SIG-M5 treated with dmso at 0.1 percent for 504 hours (cell line): ENCODE results near the gene SPATA19.

Experiments used
- DNase-seq: peaks from one replicate; lab custom pipeline; 2025; ENCODE audit not compliant: unreplicated experiment; lab: John Stamatoyannopoulos, UW

The SPATA19 gene

DNA sequence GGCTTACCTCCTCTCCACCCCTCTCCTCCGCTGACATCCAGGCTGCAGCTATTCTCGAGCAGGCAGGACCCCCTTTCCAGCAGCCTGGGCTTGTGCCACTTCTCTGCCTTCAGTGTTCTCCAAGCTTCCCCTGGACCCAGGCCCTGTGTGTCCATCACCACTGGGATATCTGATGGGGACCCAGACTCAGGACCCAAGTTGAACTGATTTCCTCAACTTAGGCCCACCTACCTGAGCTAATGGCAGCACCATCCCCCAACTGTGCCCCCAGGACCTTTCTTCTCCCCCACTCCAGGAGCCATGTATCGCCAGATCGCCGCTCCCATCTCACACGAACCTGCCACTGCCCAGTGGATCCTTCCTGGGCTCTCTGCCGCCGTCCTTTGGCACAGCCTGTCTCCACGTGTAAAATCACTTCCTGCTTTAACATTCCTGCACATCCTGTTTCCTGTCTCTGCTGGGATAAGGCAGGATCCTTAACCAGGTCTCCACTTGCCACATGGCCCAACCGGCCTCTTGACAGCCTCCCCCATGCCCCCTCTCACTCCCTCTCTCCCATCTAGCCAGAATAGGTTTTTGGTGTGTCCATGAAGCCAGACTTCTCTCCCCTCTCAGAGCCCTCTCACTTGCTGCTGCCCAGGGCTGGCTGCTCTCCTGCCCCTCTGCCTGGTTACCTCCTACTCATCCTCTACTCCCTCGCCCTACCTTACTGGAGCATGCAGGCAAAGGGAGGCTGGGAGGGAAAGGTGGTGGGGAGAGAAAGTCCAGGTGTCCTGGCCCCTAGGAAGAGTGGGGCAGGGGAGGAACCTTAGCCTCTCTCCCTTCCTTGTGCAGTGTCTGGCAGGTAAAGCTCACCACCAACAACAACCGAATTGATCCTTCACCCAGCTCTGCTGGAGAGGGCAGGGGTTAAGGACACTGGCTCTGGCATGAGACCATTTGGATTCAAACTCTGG lies 9.4 kb downstream of the SPATA19 start:
- no peak for DNase-seq

DNA sequence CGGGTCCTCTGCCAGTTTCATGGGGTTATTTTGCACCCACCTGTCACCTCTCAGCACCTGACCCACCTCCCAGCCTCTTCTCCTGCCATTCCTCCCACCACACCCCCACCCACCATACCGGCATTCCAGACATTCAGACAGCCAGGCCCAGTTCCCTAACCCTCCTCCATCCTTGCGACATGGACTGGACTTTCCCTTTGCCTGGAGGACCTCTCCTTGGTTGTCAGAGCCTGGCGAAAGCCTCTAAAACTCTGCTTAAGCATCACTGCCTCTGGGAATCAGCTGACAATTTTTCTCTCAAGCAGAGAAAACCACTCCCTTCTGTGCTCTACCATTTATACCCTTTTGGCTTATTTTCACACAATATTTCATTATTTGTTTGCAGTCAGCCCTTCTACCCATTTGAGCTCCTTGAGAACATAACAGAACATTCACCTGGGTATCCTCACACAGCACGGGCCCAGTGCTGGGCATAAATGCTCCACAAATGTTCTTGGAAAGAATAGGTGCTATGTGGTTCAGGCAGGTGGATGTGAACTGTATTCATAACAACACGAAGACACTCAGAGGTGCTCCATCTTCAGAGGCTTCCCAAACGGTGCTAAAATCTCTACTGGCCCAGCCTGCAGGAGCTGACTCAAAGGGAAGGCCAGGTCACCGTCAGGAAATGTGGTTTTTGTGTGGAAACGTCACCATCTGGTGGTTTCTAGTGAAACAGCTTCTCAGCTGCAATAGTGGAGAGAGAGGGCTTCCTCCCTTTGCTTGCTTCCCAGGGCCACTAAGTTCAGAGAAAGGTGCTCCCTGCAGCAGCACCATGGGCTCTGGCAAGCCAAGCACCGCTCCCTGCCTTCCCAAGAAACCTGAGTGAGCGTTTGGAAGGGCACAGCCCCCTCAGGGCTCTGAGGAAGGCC lies 10.4 kb downstream of the SPATA19 start:
- peak; percentile 14 for DNase-seq

DNA sequence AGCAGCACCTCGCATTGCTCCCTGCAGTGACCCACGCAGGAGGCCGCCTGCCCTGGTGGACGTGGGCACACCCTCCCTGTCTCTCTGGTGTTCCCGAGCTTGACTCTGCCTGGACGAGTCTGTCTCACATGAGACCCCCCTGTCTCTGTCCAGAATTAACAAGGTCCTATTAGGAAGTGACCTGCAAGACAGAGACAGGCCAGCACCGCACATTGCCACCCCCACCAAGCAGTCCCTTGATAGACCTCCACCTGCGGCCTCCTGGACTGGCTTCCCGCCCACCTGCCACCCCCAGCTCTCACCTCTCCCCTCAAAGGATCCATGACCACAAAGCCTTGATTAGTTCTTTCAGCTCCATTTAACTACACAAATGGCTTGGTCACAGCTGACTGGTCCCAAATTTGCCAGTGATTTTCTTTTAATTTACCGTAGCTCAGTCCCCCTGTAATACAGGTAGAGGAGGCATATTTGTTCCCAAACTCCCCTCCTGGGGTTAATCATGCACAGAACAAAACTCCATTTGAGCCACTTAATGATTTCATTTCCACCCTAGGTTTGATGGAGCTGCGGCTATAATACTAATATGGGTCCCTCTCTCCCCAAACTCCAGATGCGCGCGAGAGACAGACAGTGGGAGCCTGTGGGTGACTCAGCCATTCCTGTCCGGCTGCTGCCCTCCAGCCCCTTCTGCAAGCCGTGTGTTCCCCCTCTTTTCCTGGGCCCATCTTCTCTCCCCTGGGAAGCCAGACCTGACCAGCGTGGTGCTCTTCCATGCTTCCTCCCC lies 11.2 kb downstream of the SPATA19 start:
- no peak for DNase-seq

DNA sequence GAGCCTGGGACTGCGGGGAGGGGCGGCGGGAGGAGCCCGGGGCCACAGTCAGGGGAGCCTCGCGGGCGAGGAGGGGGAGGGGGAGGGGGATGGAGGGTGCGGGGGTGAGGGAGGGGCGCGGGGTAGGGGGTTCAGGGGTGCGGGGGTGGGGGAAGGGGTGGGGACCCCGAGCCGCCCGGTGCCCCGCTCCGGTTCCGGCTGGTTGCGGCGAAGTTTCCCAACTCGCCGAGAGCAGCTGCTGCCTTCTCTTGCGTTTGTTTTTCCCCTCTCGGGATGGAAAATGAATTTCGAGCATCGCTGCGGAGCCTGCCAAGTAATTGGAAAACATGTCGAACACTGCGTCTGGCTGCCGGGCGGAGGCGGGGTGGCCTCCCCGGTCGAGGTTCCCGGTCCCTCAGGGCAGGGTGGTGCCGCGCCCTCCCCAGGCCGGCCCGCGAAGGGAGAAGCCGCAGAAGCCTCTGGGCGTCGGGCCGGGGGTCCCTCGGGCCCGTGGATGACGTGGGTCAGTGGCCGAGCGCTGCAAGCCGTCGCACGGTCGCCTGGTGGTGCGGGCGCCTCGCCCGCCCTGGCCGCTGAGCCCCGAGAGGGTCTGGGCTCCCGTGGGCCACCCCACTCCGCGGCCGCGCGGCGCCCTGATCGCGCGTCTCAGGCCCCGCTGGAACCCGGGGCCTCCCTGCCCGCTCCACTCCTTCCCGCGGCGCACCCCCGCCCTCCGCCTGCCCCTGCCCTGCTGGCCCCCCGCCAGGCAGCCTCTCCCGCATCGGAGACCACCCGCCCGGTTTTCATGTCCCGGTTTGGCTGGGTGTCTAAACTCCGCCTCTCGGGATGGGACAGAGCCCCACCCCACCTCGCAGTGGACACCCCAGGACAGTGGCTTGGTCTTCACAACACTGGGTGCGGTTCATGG lies 12.1 kb downstream of the SPATA19 start:
- DNase-seq: no peak

DNA sequence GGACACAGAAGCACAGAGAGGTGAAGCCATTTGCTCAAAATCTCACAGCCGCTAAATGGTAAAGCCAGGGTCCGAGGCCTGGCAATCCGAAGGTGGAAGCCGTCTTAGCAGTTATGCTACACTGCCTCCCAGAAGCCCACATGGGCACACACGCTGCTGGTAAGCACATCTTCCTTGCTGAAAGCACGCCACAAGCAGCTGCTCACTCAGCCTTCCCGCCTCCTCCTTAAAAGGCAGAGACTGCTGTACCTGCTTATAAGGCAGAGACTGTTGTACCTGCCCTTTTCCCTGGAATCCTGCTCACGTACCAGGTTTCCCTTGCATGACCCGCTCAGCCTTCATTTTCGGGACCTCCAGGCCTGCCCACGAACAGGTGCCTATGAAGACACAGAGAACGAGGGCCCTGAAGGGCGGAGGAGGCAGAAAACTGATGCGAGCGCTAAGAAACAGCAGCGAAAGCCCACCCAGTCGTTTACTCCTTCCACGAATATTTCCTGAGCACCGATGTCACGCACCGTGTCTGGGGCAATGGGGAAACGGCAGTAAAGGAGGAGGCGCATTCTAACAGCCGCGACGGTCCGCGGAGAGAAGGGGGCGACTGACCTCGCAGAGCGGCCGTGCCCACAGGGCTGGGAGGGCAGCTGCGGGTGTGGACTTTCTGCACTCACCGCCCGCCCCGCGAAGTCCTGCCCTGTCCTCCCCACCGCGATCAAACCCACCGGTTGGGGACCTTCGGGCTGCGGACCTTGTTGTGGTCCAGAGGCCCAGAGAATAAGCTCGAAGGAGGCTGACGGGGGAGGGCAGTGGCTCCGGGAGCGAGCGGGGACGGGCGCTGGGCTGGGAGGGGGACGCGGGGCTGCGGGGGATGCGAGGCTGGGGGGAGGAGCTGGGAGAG lies 13.0 kb downstream of the SPATA19 start:
- no peak for DNase-seq

DNA sequence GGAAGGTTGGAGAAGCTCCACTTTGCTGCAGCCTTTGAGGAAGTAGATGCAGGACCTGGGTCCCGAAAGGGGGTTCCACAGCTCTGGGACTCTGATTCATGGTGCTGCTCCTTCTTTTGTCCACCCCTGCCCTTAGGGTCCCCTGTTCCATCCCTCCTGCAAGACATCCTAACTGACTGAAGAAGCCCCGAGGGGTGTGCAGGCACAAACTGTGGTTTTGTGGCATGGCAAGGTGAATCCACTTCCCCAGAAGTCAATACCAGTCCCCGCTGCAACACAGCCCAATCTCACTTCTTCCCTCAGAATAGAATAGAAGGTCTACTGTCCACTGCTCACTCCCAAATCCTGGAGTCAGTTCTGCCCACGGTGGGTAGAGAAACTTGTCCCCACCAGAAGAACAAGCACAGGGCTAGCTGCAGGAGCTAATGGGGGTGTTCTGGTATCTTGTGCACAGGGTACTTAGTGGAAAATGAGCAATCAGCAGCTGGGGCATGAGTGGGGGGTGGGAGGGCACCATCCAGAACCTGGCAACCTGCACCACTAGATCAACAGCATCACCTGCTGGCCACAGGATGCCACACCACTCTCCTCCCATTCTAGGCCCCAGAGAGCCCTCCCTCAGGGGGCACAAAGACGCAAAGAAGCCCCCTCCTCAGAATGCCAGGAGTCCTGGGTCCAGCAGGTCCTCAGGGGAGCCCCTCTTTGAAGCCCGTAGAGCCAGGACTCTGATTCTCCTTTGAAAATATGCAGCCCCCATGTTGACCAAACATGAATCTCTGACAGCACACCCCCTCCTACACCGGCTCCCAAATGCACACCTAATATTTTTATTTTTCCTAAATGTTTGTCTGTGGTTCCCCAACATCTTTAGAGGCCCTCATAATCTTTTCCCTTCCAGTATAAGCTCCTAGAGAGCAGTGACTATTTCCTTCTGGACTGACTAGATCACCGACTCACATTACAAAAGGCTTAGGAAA lies 14.1 kb downstream of the SPATA19 start:
- no peak for DNase-seq

DNA sequence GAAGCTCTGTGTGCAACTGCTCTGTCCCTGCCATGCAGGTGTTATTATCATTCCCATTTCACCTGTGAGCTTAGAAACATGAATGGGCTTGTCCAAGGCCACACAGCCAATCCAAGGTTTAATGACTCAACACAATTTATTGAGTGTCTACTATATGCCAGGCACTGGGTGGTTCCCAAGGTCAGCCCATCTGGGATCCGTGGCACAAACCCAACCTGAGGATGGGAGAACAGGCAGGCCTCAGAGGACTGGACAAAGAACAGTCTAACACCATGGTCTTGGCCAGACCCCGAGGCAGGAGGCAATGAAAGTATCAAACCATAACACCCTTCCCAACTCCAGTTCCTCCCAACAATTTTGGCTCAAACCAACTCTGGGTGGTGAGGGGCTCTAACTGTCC lies 15.7 kb downstream of the SPATA19 start:
- no peak for DNase-seq

DNA sequence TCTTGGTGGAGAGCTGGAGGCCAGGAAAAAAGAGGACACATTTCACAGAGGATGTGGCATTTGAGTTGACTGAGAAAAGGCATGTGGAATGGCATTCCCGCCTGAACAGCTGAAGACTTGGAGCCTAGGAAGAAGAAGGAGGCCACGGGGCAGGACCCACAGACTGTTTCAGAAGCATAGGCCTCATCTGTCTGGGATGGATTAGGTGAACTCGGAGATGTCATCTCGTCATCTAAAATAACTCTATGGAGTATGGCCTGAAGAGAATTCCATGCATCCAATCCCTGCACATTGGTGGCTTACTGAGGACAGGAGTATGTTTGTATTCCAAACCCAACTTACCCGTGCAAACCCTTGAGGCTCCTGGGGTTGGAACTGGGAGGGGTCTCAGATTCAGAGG lies 16.4 kb downstream of the SPATA19 start:
- no peak for DNase-seq

DNA sequence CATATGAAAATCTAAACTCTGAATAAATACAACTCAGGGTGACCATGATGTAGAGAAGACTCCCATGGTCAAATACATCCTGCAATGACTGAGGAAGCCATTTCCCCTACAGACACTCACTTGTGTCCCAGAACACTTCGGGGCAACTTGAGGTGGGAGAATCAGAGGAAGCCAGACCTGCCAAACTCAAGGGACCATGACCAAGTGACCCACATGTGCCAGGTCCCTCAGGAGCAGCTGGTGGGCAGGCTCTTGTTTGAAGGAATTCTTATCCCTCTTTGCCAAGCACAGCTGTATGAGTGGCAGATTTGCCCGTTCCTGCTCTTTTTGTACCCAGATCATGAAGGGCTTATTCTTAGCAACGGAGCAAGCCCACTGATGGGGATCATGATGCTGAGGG lies 17.8 kb downstream of the SPATA19 start:
- no peak for DNase-seq

DNA sequence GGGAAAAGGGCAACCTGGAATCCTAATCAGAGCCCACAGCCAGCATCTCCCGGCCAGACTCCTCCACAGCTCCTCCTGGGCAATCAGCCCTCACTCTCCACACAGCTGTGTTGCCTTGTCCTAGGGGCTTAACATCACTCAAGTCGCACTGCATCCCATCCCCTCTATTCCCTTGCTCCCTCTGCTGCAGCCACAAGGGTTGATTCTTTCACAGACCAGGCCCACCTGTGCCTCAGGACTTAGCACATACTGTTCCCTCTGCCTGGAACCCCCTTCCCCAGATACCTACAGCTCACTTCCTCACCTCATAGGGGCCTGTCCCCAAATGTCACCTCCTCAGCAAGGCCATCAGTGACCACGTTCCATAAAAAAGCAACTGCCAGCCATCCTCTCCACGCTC lies 18.4 kb downstream of the SPATA19 start:
- DNase-seq: no peak

DNA sequence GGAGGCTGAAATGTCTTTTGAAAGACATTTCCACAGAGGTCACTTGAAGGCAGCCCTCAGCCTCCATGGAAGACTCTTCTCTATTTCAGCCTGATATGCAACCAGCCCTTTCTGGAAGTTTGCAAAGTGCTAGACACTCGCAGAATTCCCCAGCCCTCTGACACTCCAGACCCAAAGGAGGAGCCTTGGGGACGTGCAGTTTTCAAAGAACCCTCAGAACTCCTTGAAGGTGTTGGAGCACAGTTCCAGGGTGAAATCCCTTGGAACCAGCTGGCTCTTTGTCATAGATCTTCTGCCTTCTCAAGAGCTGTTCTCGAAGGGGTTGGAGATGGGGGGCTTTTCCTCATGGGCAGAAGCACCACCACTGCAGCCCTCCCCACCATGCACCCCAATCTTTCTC lies 19.6 kb downstream of the SPATA19 start:
- no peak for DNase-seq

DNA sequence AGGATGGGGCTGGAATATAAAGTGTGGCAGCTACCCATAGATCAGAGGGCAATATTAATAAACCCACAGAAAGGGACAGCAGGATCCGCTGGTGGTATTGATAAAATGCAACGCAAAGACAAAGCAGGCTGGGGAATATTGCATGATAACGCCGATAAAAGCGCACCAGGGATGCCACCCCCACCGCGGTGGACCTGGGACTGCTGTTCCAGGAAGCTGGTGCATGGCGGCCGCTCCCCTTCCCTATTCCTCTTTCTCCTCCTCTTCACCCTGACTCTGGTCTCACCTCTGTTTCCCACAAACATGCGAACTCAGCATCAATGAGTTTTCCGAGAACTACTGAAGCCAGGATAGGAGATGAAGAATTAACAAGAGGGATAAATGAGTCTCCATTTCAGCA lies 20.2 kb downstream of the SPATA19 start:
- no peak for DNase-seq

DNA sequence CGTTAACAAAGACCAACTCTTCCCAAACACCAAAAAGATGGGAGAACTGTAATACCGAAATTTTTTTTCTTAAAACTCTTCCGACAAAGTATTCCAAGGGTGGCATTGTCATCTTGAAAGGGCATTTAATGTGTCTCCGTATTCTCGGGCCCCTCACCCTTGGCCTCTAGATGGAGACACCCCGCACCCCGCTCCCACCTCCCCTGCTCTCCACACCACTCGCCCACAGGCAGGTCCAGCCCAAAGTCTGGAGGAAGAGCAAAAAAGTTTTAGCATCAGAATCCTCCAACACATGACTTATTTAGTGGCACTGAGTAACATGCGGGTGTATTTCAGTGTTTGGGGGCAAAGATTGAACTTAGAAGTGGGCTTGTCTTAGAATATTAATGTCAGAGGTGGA lies 20.7 kb downstream of the SPATA19 start:
- DNase-seq: no peak

DNA sequence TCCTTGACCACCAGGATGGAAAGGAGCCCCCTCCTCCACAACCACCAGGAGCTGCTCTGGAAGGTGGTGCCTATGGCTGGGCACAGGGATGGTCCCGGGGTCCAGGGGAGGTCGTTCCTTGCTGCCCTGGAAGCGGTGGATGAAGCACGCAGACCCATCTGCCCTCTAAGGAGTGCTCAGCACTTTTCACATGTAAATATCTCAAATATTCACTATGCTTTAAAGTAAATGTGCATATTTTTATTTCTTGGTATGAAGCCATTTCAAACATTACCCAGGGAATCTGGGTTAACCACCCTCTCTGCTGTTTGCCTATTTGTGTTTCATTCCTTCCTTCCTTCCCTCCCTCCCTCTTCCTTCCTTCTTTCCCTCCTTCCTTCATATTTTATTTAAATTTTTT lies 21.7 kb downstream of the SPATA19 start:
- DNase-seq: no peak

DNA sequence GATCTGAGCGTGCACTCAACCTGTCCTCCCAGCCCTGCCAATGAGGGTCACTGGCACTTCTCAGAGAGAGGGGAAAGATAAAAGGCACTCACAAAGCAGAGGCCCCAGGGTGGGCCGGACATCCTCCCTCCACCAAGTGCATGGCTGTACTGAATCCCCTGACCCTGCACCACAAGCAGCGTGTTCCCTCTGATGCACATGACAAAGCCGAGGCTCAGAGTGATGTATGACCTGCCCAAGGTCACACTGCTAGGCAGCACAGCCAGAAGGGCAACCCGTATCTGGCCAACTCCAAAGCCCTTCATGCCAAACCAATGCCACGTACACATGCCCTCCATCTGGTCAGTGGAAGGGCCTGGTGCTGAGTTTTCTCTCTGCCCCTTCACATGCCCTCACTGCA lies 22.1 kb downstream of the SPATA19 start:
- no peak for DNase-seq

DNA sequence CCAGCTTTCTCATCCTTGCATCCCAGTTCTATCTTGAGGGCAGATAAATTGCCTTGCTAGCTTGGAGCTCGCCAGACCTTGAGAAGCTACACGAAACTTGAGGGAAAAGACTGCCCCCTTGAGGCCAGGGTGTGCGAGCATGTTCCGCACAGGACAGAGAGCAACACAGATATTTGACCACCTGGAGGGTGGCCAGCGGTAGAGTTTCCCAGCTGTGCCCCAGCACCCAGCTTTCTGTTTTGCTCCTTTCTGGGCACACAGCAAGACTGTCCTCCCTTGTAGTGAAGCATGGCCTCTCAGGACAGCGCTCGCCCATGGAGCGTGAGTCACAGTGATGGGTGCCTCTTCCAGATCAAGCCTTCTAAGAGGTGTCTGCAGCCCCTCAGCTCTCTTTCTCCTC lies 23.5 kb downstream of the SPATA19 start:
- DNase-seq: no peak

DNA sequence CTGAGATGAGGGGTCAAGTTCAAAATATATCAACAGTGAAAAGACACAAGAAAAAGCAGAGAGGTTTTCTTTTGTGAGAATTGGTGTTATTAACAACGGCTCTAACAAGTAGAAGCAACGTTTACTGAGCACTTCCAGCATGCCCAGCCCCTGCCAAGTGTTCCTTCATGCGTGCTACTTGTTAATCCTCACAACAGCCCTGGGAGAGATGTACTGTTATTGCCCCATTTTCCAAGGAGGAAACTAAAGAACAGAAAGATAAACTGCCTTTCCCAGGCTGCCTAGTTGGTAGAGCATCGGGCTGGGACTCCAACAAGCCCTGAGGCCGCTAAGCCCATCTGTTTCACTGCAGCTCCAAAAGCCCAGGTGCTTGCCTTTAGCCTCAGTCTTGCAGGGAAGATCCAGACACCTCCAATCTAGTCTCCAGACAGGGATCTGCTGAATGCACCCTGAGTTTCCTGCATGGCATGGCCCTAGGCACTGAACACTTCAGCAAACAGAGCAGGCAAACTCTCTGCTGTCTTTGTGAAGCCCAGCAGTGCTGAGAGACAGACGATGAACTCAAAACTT lies 25.5 kb downstream of the SPATA19 start:
- DNase-seq: no peak

DNA sequence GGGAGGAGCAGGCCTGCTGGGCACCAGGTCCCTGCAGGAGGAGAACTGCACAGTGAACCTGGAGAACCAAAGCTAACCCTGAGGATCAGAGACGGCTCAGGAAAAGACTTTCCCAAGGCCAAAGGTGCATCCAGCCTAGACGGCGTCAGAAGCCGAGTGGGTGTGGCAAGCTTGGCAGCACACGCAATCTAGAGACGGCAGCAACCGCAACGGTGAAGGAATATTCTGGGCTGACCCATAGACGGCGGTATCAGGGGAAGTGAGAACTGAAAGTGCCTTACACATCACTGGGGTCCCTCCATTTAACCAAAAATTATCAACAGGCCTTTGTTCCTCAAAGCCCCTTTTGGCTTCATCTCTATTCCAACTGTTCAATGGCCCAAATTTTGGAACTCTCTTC lies 26.2 kb downstream of the SPATA19 start:
- no peak for DNase-seq
